Esophagus squamous epithelium (tissue), 4 donors: Measurements from ENCODE around the gene DEF6.

ENCODE experiments used
- CTCF ChIP-seq, 6 experiments: fragments of 450-650 bp in 4 of 6; fragments of 200-600 bp in 2 of 6; sonication (generic) in 2 of 6; IDR thresholded peaks; one replicate each; pipeline ENCODE4 v1.5.1; 2016 to 2019; ENCODE audit warnings: antibody characterized with exemption in 6 of 6, mild to moderate bottlenecking in 4 of 6, moderate library complexity in 4 of 6
- POLR2A ChIP-seq, 4 donors: fragments of 450-650 bp; IDR thresholded peaks; one replicate each; pipeline ENCODE4 v1.6.1; 2017; ENCODE audit warnings: antibody characterized with exemption in 4 of 4, mild to moderate bottlenecking in 4 of 4, moderate library complexity in 3 of 4

GRCh38 chr6:35251949-35252348, 45.7 kb upstream of the DEF6 start:
- no peak for TF ChIP-seq CTCF (IDR thresholded peaks at IDR 0.05)
- no peak for TF ChIP-seq POLR2A (IDR thresholded peaks at IDR 0.05)
